NCI-H2107 treated with DMSO at 0.1 percent for 48 hours (cell line): ENCODE measurements around the gene MCEMP1.

Source experiments
- DNase-seq: peaks from one replicate; lab custom pipeline; 2025; ENCODE audit not compliant: unreplicated experiment; lab: John Stamatoyannopoulos, UW

Gene MCEMP1, protein sequence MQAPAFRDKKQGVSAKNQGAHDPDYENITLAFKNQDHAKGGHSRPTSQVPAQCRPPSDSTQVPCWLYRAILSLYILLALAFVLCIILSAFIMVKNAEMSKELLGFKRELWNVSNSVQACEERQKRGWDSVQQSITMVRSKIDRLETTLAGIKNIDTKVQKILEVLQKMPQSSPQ

DNA sequence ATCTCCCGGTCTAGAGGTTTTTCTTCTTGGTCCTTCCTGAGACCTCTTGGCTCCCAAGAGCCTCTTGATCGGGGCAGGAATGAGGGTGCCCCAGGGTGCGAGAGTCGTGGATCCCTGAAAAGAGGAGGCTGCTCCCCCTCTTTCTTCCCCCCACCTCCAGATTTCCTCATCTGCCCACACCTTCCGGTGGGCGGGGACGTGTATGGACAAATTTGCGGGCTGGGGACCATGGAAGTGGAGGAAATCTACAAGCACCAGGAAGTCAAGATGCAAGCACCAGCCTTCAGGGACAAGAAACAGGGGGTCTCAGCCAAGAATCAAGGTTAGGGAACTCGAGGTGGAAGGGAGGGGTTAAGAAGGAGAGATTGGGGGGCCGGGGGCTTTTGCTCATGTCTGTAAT lies at the start of gene MCEMP1:
TSS of gene MCEMP1 (plus strand) at position 237 of the 400 bp plus-strand sequence. CDS start at position 268, 31 bp downstream.
- no peak for DNase-seq

DNA sequence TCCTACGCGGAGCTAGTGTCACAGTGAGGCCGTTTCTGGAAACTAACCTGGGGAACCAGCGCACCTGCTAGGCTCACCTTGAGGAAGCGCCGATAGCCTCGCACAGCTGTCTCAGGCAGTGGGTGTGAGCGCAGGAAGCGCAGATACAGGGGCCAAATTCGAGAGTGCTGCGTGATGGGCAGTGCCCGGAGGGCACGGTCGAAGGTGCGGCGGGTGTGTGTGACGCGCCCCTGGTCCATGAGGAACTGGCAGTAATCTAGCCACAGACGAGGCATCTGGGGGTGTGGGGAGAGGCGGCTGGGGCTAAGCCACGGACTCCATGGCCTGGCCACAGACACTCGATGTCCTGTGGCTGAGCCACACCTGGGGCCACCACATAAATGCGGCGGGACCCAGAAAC lies 49.7 kb upstream of the MCEMP1 start:
- no peak for DNase-seq

DNA sequence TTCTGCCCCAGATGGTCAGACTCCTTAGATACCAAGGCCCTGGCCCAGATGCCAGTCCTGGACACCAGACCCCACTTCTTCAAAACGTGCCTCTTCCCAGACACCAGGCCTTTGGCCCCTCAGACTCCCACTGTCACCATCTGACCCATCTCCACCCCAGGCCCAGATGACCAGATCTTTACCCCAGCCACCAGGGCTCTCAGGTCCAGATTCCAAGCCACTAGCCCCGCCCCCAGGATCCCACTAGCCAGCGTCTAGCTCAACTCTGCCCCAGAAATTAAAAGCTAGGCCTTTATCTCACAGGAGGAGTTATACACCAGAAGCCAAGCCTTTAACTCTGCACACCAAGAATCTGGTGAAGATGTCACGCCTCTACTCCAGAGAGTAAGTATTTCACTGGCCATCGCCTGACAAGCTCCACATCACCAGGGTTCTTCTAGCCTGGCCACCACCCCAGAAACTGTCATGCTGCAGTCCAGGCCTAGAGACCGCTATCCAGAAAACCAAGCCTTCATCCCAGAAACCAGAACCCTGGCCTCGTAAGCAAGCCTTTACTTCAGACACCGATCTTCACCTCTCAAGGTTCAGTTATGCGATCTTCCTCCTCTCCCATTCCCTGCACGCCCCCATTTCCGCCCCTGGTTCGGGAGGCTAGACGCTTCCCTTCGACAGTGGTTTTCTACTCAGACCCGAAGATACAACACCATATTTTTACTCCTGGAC lies 48.1 kb upstream of the MCEMP1 start:
- DNase-seq = no peak

DNA sequence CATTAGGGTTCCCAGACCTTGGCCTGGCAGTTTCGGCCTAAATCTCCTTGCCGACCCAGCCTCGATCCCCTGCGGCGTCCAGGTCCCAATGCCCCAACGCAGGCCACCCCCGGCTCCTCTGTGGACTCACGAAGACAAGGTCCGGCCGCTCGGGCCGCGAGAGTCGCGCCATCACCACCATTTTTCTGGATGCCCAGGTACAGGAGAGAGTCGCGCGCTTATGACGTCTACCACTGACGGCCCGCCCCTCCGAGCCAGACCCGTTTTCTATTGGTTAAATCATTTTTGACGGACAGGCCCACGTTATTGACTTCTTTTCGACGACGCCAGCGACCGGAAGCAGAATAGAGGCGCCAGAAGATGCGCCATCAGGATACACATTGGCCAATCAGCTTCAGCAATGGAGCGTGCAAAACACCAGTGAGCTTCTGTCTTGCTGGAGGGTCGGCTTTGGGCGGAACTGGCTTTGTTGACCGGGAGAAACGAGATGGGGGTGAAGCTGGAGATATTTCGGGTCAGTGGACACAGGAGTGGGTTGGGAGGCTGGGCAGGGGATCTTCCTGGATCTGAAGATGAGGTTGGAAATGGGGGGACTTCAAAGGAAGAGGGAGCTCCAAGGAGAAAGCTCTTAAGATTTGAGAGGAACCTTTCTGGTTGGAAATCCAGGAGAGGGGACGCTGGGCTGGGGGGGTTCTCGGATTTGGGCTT lies 47.4 kb upstream of the MCEMP1 start, which contains the start of the genes PET100 and XAB2:
TSS of gene PET100 (plus strand) at position 447 of the 708 bp plus-strand sequence. CDS start at position 488, 41 bp downstream.
TSS of gene XAB2 (minus strand) at position 199 of the 708 bp plus-strand sequence. CDS start at position 181, 18 bp downstream.
- peak; percentile 98 for DNase-seq

DNA sequence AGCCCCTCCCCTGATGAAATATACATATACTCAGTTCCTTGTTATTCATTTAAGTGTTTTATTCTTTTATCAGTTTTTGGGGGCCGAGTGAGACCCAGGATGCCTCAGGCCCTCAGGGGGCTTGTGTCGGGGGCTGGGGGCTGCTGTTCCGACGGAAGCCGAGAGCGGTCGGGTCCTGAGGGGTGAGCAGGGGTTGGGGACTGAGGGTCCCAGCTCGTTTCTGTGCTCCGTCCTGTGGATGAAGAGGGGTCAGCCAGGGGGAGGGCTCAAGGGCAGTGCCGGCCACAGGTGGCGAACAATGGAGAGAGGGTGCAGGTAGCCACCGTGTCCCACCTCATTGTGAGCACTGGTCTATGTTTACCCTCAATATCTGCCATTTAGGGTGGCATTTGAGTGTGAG lies 45.3 kb upstream of the MCEMP1 start:
- DNase-seq = no peak

DNA sequence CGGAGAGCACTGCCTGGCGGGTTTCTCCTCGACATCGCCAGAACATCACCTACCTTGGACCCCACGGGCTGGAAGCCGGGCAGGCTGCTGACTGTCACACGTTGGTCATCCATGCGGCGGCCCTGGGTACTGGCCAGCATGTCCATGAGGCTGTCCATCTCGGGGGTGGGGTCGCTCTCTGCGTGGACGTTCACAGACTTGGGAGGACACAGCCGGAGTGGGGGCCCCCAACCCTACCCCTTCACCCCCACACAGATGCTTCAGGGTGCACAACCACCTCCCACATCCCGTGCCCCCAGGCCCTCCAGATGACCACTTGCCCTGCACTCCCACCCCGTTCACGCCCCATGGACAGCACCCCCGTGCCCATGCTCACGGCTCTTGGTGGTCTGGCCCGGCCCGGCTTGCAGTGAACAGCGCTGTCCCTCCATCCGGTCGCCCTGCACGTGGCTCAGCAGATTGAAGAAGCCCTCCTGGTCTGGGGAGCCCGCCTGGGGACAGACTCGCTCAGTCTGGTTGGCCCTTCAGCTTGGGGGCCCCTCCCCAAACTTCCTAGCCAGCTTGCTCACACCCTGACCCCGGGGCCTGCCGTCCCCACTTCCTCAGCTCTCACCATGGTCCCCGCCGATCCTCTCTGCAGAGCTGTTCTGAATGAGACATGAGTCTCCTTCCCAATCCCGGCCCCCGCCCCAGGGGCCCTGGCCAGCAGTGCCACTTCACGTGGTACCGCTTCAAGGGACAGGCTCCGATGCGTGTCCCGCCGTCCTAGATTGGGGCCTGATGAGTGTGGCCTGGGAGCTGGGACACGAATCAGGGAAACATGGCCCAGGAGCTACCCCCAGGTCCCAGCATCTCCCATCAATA lies 44.3 kb upstream of the MCEMP1 start:
- no peak for DNase-seq

DNA sequence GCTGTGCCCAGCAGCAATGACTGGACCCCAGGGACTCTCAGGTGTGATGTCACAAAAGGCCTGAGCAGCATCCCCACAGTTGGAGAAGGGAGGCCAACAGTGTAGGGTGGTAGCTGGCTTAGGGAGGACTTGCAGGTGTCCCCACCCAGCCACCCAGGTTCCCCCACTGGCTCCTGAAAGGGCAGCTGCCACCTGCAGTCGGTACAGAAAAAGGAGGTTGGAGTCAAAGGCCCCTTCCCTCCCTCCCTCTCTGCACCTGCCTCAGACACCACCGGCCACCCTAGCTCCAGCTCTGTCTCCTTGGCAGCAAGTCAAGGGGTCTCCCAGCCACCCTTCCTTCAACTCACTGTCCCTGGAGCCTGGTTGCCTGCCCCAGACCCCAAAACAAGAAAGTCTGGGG lies 43.2 kb upstream of the MCEMP1 start, which contains the start of gene PCP2:
TSS of gene PCP2 (minus strand) at position 22 of the 400 bp plus-strand sequence. CDS start 262 bp downstream, outside the sequence.
- no peak for DNase-seq

DNA sequence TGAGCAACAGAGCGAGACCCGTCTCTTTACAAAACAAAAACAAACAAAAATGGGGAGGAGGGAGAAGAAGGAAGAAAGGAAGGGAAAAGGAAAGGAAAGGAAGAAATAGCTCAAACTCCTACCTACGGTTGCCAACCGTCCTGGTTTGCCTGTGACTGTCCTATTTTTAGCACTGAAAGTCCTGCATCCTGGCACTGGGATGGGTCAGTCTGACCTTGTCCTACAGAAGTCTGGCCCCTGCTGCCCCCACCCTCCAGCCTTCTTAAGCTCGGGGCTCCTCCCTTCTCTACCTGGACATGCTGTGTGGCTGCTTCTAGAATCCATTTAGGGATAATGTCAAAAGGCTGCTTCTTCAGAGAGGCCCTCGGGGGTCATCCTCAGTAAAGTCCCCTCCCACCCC lies 41.2 kb upstream of the MCEMP1 start:
- no peak for DNase-seq

DNA sequence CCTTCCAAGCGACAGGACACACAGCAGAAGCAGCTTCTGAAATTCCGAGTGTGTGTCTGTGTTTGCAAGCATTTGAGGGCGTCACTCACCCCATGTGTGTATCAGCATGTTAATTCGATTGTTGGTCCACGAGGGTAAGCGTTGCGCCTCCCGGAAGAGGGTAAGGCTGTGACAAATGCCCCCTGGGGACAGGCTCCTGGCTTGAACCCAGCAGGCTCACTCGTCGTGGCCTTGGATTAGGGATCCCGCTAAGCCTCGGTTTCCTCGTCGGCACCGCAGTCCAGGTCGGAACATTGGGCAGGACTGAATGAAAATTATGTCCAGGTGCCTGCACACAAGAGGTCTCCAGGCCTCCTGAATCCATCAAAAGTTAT lies 40.6 kb upstream of the MCEMP1 start:
- no peak for DNase-seq

DNA sequence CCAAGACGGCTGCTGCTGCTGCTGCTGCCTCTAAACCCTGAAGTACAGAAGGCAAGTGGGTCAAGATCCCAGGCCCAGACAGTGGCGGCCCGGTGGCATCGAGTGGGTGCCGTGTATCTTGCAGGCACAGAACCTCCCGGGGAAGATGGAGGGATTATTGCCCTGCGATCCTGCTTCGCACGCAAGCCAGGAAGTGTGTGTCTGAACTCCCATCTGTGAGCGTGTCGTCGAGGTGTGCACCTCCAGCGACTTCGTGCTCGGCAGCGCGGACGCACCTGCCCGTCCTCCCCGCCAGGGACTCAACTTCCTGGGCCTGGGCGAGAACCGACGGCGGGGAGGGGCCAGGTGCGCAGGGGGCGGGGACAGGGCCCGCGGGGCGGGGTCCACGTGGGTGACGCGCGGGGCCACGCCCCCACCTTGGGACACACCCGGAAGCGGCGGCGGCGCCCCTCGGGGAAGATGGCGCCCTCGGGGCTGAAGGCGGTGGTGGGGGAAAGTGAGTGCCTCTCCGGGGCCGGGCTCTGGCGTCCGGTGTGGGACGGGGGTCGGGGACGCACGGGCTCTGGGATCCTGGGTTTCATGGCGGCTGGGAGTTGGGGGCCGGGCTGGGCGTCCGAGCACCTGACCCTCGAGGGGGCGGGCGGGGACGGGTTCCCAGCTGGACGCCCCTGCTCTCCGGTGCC lies 40.1 kb upstream of the MCEMP1 start, which contains the start of gene STXBP2:
TSS of gene STXBP2 (plus strand) at position 420 of the 683 bp plus-strand sequence. CDS start at position 460, 40 bp downstream.
- DNase-seq = peak; percentile 28

DNA sequence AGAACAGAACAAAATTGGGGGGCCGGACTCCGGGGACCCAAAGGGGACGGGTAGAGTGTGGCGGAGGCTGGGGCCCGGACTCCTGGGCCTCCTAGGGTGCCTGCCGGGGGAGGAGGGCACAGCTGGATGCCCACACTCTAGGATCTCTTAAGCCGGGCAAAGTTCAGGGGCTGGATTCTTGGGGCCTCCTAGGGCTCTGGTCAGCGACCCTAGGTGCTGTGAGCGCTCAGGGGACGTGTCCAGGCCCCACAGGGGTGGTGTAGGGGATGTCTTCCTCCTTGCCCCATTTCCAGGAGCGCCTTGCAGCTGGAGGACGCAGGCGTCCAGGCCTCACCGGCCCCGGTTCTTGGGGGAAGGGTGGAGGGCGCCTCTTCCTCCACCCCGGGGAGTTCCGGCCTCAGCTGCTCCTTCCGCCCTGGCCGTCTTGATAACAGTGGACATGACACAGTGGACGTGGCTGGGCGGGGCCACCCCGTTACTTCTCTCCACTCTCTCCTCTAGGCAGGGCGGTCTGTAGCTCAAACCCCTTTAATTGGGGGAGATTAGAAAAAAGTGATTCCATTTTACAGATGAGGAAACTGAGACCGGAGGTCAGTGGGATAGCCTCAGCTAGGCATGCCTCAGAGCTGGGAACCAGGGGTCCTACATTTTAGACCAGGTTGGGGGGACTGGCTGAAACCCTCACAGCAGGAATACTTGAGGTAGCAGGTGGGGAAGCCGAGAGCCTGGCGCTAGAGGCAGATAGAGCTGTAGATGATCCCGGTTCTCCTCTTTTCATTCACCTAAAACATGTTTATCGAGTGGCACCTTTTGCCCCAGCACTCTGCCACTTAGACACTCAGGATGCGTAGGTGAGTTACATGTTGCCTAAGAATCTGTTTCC lies 39.3 kb upstream of the MCEMP1 start:
- no peak for DNase-seq

DNA sequence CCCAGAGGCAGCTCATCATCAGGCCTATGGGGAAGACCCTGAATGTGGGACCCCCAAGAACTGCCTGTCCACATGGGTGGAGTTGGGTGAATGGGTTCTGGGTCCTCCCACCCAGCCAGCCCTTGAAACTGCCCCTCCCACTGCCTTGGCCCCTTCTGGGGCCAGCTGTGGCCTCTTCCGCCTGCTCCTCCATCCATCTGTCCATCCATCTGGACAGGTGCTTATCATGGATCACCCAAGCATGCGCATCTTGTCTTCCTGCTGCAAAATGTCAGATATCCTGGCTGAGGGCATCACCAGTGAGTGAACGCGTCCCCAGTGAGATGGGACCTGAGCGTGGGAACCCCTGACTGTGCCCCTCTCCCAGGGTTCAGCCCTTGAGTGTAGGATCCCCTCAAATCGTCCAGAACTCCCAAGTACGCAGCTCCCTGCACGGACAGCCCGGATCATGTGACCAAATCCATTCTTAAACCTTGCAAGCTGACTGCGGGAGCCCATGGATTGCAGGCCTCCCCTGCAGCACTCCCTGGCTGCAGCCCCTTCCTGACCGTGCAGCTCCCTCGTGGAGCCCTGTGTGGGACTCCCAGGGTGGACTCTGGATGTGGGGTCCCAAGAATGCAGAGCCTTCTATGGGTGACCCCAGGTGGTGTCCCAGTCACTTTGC lies 38.0 kb upstream of the MCEMP1 start:
- DNase-seq = no peak

DNA sequence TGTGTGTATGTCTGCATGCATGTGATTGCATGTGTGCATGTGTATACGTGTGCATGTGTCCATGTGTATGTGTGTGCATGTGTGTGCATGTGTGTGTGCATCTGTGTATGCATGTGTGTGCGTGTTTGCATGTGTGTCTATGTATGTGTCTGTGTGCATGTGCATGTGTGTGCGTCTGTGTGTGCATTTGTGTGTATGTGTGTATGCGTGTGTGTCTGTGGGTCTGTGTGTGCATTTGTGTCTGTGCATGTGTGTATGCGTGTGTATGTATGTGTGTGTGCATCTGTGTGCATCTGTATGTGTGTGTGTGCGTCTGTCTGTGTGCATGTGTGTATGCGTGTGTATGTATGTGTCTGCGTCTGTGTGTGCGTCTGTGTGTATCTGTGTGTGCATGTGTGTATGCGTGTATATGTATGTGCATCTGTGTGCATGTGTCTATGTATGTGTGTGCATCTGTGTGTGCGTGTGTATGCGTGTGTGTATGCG lies 37.0 kb upstream of the MCEMP1 start:
- DNase-seq = no peak

DNA sequence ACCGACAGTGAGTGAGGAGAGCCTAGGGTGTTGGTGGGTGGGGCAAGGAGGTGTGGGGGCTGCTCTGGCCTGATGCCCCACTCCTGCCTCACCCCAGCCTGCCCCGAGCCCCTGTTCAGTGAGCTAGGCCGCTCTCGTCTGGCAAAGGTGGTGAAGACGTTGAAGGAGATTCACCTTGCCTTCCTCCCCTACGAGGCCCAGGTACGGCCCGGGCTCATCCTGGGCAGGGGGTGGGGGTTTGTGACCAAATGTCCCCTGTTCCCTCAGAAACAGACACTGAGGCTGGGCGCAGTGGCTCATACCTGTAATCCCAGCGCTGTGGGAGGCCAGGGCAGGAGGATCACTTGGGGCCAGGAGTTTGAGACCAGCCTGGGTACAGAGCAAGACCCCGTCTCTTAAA lies 36.1 kb upstream of the MCEMP1 start:
- no peak for DNase-seq

DNA sequence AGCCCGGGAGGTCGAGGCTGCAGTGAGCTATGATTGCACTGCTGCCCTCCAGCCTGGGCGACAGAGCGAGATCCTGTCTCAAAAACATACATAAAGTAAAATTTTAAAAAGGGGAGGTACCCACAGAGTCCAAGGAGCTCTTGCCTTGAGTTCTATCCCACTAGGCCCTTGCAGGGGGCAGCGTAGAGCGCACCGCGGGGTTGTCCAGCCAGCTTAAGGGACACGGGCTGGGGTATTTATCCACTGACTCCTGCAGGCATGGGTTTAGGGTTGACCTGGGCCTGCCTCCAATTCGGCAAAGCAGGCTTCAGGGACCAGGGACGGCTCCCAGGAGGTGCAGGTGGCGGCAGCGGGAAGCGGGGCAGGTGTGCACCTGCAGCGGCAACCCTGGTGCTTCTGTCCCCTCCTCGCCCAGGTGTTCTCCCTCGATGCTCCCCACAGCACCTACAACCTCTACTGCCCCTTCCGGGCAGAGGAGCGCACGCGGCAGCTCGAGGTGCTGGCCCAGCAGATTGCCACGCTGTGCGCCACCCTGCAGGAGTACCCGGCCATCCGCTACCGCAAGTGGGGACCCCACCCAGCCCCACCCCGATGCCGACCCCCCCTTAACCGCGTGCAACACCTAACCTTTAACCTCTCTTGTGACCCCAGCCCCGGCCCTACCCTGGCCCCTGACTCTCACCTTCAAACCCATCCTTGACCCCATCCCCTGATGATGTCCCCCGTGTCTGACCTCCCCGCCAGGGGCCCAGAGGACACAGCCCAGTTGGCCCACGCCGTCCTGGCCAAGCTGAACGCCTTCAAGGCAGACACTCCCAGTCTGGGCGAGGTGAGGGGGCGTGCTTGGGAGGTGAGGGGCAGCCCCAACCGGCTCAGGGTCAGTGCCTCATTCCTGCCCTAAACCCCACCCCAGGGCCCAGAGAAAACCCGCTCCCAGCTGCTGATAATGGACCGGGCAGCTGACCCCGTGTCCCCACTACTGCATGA lies 35.3 kb upstream of the MCEMP1 start:
- DNase-seq = peak; percentile 3

DNA sequence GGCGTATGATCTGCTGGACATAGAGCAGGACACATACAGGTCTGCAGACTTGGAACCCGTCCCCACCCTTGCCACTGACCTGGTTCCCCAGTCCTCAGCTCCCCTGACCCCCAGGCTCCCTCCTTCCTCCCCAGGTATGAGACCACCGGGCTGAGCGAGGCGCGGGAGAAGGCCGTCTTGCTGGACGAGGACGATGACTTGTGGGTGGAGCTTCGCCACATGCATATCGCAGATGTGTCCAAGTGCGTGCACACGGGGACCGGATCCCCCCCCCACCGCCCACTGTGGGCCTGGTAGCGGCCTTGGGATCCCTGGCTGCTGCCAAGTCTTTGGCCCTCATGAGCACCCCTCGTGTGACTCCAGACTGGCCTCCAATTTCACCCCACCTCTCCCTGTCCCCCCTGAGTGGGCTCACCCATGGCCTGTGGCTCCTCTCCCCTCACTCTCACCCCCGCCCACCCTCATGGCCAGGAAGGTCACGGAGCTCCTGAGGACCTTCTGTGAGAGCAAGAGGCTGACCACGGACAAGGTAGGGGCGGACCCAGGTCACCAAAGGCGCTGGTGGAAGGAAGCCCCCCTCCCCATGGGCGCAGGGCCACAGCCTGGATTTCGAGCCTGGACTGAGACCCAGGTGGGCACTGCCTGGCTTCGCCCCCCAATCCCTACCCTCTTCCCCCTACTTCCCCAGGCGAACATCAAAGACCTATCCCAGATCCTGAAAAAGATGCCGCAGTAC lies 34.4 kb upstream of the MCEMP1 start:
- DNase-seq = no peak

DNA sequence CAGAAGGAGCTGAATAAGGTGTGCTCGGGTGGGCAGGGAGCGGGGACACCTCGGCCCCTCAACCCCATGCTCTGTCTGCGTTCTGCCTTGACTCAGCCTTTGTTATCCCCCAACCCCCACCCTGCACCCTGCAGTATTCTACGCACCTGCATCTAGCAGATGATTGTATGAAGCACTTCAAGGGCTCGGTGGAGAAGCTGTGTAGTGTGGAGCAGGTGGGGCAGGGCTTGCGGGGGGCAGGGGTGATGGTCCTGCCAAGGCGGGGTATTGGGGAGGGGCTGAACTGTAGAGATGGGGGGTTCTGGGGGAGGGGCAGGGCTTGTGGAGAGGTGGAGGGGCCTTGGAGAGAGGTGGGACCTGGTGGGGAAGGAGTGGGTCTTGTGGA lies 33.9 kb upstream of the MCEMP1 start:
- no peak for DNase-seq
